Measurements from ENCODE around the gene ASTN2.
A peak's percentile ranks its signal among the peaks of the same experiment; 100 is the strongest.
"Not testable (repeated sequence)": the region's sequence is repeated elsewhere in the genome, so short reads cannot be mapped to it uniquely, and the experiment has no call there.

ASTN2 gene

GRCh38 chr9:116861321-116861720 lies 553.5 kb downstream of the ASTN2 start:
- no peak for DNase-seq (ENCODE audit: low read depth)

GRCh38 chr9:116860509-116861120 lies 554.2 kb downstream of the ASTN2 start:
- DNase-seq (ENCODE audit: low read depth), result peak; percentile 5

GRCh38 chr9:116859763-116860162 lies 555.1 kb downstream of the ASTN2 start:
- DNase-seq (ENCODE audit: low read depth), result no peak

- no peak for DNase-seq (ENCODE audit: low read depth)
These were observed 557.5 kb downstream of the ASTN2 start for GRCh38 chr9:116857321-116857720.

GRCh38 chr9:116855881-116856662 lies 558.8 kb downstream of the ASTN2 start:
- no peak for DNase-seq (ENCODE audit: low read depth)

- no peak for DNase-seq (ENCODE audit: low read depth)
These were observed 565.1 kb downstream of the ASTN2 start for GRCh38 chr9:116849721-116850120.

GRCh38 chr9:116844621-116845020 lies 570.2 kb downstream of the ASTN2 start:
- no peak for DNase-seq (ENCODE audit: low read depth)

GRCh38 chr9:116843863-116844620 lies 570.8 kb downstream of the ASTN2 start:
- DNase-seq (ENCODE audit: low read depth), result no peak

GRCh38 chr9:116842658-116843057 lies 572.2 kb downstream of the ASTN2 start:
- DNase-seq (ENCODE audit: low read depth), result no peak

- not testable (repeated sequence) for DNase-seq (ENCODE audit: low read depth)
These were observed 576.4 kb downstream of the ASTN2 start for GRCh38 chr9:116838468-116838867.

GRCh38 chr9:116837018-116837989 lies 577.6 kb downstream of the ASTN2 start:
- DNase-seq (ENCODE audit: low read depth), result no peak

- not testable (repeated sequence) for DNase-seq (ENCODE audit: low read depth)
These were observed 584.5 kb downstream of the ASTN2 start for GRCh38 chr9:116830321-116830720.

GRCh38 chr9:116821633-116822229 lies 593.1 kb downstream of the ASTN2 start:
- DNase-seq (ENCODE audit: low read depth), result no peak

- no peak for DNase-seq (ENCODE audit: low read depth)
These were observed 595.7 kb downstream of the ASTN2 start for GRCh38 chr9:116819116-116819515.

GRCh38 chr9:116817762-116818161 lies 597.1 kb downstream of the ASTN2 start:
- DNase-seq (ENCODE audit: low read depth), result no peak

- DNase-seq (ENCODE audit: low read depth), result no peak
These were observed 598.4 kb downstream of the ASTN2 start for GRCh38 chr9:116816484-116816883.

- DNase-seq (ENCODE audit: low read depth), result no peak
These were observed 599.0 kb downstream of the ASTN2 start for GRCh38 chr9:116815835-116816234.

- no peak for DNase-seq (ENCODE audit: low read depth)
These were observed 601.9 kb downstream of the ASTN2 start for GRCh38 chr9:116813031-116813300.

- DNase-seq (ENCODE audit: low read depth), result no peak
These were observed 602.4 kb downstream of the ASTN2 start for GRCh38 chr9:116812231-116813030.

- no peak for DNase-seq (ENCODE audit: low read depth)
These were observed 605.2 kb downstream of the ASTN2 start for GRCh38 chr9:116809656-116810055.

GRCh38 chr9:116806075-116806474 lies 608.8 kb downstream of the ASTN2 start:
- DNase-seq (ENCODE audit: low read depth), result no peak

Data from activated T-cell treated with anti-CD3 and anti-CD28 coated beads for 48 hours (primary cell).